Activated T-cell treated with anti-CD3 and anti-CD28 coated beads, Interleukin-2, amount 50 U/mL, for 24 hours (primary cell): ENCODE measurements around the gene AP1M1.
A peak's percentile ranks its signal among the peaks of the same experiment; 100 is the strongest.

Source experiments
- DNase-seq: peaks from one replicate; pipeline ENCODE4 v3.0.0-alpha.2; 2020
- H3K27ac Mint-ChIP-seq: 2 replicates; pipeline ENCODE4 v1.8.0; 2020; ENCODE audit warnings: mild to moderate bottlenecking, mixed read lengths
- H3K27me3 Mint-ChIP-seq: 2 replicates; pipeline ENCODE4 v1.8.0; 2020; ENCODE audit warnings: mixed read lengths
- H3K36me3 Mint-ChIP-seq: 2 replicates; pipeline ENCODE4 v1.8.0; 2020; ENCODE audit warnings: low read depth, mixed read lengths
- H3K4me1 Mint-ChIP-seq: 2 replicates; pipeline ENCODE4 v1.8.0; 2020; ENCODE audit warnings: low read depth, mixed read lengths
- H3K4me3 Mint-ChIP-seq: 2 replicates; pipeline ENCODE4 v1.8.0; 2020; ENCODE audit warnings: mild to moderate bottlenecking, moderate library complexity, mixed read lengths
- H3K9me3 Mint-ChIP-seq: 2 replicates; pipeline ENCODE4 v1.8.0; 2020; ENCODE audit warnings: mixed read lengths

Gene AP1M1

GRCh38 chr19:16199275-16199932, 1.7 kb downstream of the AP1M1 start:
- Mint-ChIP-seq H3K9me3 (no peaks in the 10 kb centered on the region), H3K27me3 (no peaks in the 10 kb centered on the region), H3K36me3 (peaks cover 56% of the 10 kb centered on the region), H3K27ac (peak overlapping the region; percentile 85), H3K4me3 (peak overlapping the region; percentile 87), H3K4me1 (peaks cover 56% of the 10 kb centered on the region)
- peak; percentile 27 for DNase-seq

GRCh38 chr19:16200038-16201010, 2.6 kb downstream of the AP1M1 start:
- peak overlapping the region; percentile 37 for H3K4me3 Mint-ChIP-seq

DNA sequence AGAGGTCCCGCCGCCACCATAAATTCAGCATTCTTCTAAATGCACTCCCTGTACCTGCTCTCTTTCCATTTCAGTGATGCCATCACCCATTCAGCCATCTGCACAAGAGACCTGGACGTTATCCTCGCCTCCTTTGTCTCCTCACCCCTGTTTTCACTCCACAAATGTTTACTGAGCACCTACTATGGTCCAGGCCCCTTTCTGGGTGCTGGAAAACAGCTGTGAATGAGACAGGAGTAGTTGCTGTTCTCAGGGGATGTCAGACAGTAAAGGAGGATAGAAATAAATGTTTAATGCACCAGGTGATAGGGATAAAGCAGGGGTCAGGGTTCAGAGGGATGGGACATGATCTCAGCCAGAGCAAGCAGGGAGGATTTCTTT, 3.3 kb downstream of the AP1M1 start:
- Mint-ChIP-seq H3K36me3 (peaks cover 65% of the 10 kb centered on the region), H3K4me3 (no peak overlapping the region), H3K27me3 (no peaks in the 10 kb centered on the region), H3K9me3 (no peaks in the 10 kb centered on the region), H3K4me1 (peaks cover 56% of the 10 kb centered on the region), H3K27ac (peak overlapping the region; percentile 81)
- no peak for DNase-seq

More at GRCh38 chr19:16200038-16201010, 2.6 kb downstream of the AP1M1 start:
- H3K4me1 Mint-ChIP-seq, result peaks cover 56% of the 10 kb centered on the region
- no peaks in the 10 kb centered on the region for H3K9me3 Mint-ChIP-seq
- H3K27me3 Mint-ChIP-seq, result no peaks in the 10 kb centered on the region
- peaks cover 61% of the 10 kb centered on the region for H3K36me3 Mint-ChIP-seq
- H3K27ac Mint-ChIP-seq, result peak overlapping the region; percentile 81
- DNase-seq, result peak; percentile 26

DNA sequence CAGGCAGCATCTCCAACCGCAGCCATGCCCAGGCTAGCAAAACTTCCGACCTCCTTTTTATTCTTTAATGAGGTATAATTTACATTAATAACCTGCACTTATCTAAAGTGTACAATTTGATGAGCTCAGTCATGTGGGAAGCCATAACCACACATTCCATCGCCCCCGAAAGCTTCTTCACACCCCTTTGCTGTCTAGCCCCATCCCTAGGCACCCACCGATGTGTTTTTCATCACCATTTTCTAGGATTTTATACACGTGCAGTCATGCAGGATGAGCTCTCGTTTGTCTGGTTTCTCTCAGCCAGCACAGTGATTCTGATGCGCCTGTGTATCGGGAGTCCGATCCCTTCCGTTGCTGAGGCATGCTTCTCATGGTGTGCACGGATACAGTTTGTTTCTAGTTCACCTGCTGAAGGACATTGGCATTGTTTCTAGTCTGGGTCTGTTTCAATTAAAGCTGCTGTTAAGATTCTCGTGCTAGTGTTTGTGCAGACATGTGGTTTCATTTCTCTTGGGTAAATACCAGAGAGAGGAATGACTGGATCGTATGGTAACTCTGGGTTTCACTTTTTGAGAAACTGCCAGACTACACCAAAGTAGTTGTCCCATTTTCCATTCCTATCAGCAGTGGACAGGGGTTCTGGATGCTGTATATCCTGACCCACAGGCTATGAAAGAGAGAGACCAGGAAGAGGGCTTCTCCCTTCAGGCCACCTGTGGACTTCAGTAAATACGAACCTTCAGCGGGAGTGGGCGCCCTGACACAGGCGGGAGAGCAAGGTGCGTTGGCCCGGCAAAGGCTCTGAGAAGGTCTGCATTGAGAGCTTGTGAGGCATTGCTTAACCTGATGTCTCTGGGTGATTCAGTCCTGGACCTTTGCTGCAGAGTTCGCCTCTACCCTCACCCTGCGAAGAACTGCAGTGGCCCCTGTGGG, 4.9 kb downstream of the AP1M1 start:
- H3K4me1 Mint-ChIP-seq, result peaks cover 64% of the 10 kb centered on the region

DNA sequence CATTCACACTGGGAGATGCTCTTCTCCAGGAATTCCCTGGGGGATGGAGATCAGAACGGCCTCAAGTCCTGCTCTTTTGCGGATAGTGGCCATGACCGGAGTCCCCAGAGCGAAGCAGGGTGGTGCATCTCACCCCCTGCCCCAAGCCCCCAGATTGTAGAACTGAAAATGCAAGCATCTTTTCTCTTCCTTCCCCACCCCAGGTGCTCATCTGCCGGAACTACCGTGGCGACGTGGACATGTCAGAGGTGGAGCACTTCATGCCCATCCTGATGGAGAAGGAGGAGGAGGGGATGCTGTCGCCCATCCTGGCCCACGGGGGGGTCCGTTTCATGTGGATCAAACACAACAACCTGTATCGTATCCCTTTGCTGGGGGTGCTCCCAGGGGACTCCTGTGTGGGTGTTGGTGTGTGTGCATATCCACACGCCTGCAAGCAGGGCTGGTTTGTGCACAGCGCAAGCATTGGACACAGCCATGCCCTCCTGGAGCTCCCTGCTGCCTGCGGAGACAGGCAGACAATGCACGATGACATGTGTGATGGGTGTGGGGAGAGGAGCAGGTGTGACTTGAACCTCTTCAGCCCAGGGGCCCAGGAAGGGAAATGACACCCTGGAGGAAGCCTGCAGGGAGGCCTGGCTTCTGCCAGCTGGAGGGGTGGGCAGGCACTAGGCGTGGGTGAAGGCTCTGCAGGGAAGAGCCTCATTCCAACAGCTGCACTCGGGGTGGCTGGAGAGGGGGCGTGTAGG, 5.7 kb downstream of the AP1M1 start:
- no peaks in the 10 kb centered on the region for H3K9me3 Mint-ChIP-seq
- peaks cover 85% of the 10 kb centered on the region for H3K36me3 Mint-ChIP-seq
- H3K27ac Mint-ChIP-seq, result no peak overlapping the region
- no peaks in the 10 kb centered on the region for H3K27me3 Mint-ChIP-seq
- no peak for DNase-seq
- peaks cover 71% of the 10 kb centered on the region for H3K4me1 Mint-ChIP-seq
- H3K4me3 Mint-ChIP-seq, result no peak overlapping the region

More for the DNA sequence above, 4.9 kb downstream of the AP1M1 start:
- DNase-seq, result no peak
- Mint-ChIP-seq H3K9me3 (no peaks in the 10 kb centered on the region), H3K27me3 (no peaks in the 10 kb centered on the region), H3K4me3 (no peak overlapping the region), H3K36me3 (peaks cover 77% of the 10 kb centered on the region), H3K27ac (peak overlapping the region; percentile 66)

GRCh38 chr19:16204005-16204294, 6.2 kb downstream of the AP1M1 start:
- no peaks in the 10 kb centered on the region for H3K27me3 Mint-ChIP-seq
- no peak overlapping the region for H3K27ac Mint-ChIP-seq
- no peaks in the 10 kb centered on the region for H3K9me3 Mint-ChIP-seq
- H3K4me3 Mint-ChIP-seq, result no peak overlapping the region
- peaks cover 87% of the 10 kb centered on the region for H3K36me3 Mint-ChIP-seq
- no peak for DNase-seq
- H3K4me1 Mint-ChIP-seq, result peaks cover 71% of the 10 kb centered on the region

- Mint-ChIP-seq H3K27me3 (no peaks in the 10 kb centered on the region), H3K9me3 (no peaks in the 10 kb centered on the region), H3K27ac (no peak overlapping the region), H3K4me3 (no peak overlapping the region), H3K4me1 (peaks cover 72% of the 10 kb centered on the region), H3K36me3 (peaks cover 90% of the 10 kb centered on the region)
- no peak for DNase-seq
These were observed 7.7 kb downstream of the AP1M1 start for GRCh38 chr19:16205205-16206045.

DNA sequence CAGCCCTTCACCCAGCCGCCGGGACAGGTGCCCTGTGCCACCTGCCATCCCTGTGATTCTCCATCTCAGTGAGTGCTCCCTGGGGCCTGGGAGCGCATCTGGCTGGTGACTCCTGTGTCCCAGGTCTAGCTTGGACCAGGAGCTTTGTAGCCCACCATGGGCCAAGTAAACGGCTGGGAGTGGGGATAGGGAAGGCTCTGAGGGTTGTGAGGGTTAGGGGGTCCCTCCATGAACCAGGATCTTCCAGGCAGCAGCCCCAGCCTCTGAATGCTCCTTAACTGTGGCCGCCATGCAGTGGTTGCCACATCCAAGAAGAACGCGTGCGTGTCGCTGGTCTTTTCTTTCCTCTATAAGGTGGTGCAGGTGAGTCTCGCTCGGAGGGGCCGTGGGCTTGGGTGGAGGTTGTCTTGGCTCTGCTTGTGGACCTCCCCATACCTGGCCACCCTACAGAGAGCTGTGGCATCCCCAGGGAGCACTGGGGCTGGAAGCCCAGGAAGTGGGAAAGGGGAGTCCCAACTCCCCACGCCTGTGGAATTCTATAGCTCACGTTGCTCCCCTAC, 8.4 kb downstream of the AP1M1 start:
- no peaks in the 10 kb centered on the region for H3K27me3 Mint-ChIP-seq
- DNase-seq, result no peak
- H3K4me1 Mint-ChIP-seq, result peaks cover 68% of the 10 kb centered on the region
- H3K36me3 Mint-ChIP-seq, result peaks cover 91% of the 10 kb centered on the region
- peak overlapping the region; percentile 39 for H3K27ac Mint-ChIP-seq
- H3K9me3 Mint-ChIP-seq, result no peaks in the 10 kb centered on the region
- H3K4me3 Mint-ChIP-seq, result no peak overlapping the region

- H3K36me3 Mint-ChIP-seq, result peaks cover 93% of the 10 kb centered on the region
- peaks cover under 1% of the 10 kb centered on the region for H3K9me3 Mint-ChIP-seq
- peak overlapping the region; percentile 78 for H3K27ac Mint-ChIP-seq
- no peaks in the 10 kb centered on the region for H3K27me3 Mint-ChIP-seq
- no peak overlapping the region for H3K4me3 Mint-ChIP-seq
- H3K4me1 Mint-ChIP-seq, result peaks cover 69% of the 10 kb centered on the region
- no peak for DNase-seq
These were observed 8.9 kb downstream of the AP1M1 start for GRCh38 chr19:16206637-16207036.

GRCh38 chr19:16207063-16207462, 9.4 kb downstream of the AP1M1 start:
- no peaks in the 10 kb centered on the region for H3K27me3 Mint-ChIP-seq
- no peak for DNase-seq
- H3K27ac Mint-ChIP-seq, result peak overlapping the region; percentile 88
- H3K4me1 Mint-ChIP-seq, result peaks cover 69% of the 10 kb centered on the region
- H3K4me3 Mint-ChIP-seq, result no peak overlapping the region
- H3K36me3 Mint-ChIP-seq, result peaks cover 93% of the 10 kb centered on the region
- peaks cover 5% of the 10 kb centered on the region for H3K9me3 Mint-ChIP-seq

- H3K4me1 Mint-ChIP-seq, result peaks cover 70% of the 10 kb centered on the region
- H3K36me3 Mint-ChIP-seq, result peaks cover 93% of the 10 kb centered on the region
- peak overlapping the region; percentile 88 for H3K27ac Mint-ChIP-seq
- H3K27me3 Mint-ChIP-seq, result no peaks in the 10 kb centered on the region
- H3K9me3 Mint-ChIP-seq, result peaks cover 6% of the 10 kb centered on the region
- peak overlapping the region; percentile 44 for H3K4me3 Mint-ChIP-seq
- DNase-seq, result no peak
These were observed 9.8 kb downstream of the AP1M1 start for GRCh38 chr19:16207490-16208025.

DNA sequence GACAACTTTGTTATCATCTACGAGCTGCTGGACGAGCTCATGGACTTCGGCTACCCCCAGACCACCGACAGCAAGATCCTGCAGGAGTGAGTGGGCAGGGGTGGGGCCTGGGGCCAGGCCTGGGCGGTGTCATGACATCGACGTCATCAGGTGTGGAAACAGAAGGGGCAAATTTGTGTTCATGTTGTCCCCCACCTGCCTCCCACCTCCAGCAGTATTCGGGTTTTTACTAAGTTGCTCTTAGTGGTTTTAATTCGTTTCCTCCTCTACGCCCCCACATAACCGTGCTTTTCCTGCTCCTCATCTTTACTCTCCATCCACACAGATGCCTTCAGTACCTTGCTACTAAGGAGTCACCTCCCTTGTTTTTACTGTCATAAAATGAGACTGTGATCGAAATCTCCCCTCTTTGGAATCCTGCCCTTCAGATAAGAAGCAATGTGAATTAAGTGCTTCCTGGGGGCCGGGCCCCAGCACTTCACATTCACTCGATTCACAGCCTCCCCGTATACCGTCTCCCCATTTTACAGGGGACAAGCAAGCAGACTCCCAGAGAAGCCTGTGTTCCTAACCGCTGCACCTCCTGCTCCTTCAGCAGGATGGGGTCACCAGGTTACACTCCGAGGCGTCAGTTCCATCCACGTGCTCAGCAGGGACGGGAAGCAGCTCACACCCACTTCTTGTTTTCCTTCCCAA, 10.5 kb downstream of the AP1M1 start:
- Mint-ChIP-seq H3K36me3 (peaks cover 93% of the 10 kb centered on the region), H3K27ac (peak overlapping the region; percentile 88), H3K4me1 (peaks cover 70% of the 10 kb centered on the region), H3K4me3 (peak overlapping the region; percentile 44), H3K27me3 (no peaks in the 10 kb centered on the region), H3K9me3 (peaks cover 6% of the 10 kb centered on the region)
- no peak for DNase-seq
